ENCODE results near the gene PLB1. TPM values are rescaled to one million over a fixed set of nuclear protein-coding genes. Genes with fewer than 3 reads are reported as not detected.

PLB1 gene
- total and polyA plus RNA-seq, 9 of the 15 experiments (the other 6 are each of a cell fraction or from before 2014, with no cell fraction given) = 0.01 to 0.09 (median 0.07) TPM; not detected in 2

DNA sequence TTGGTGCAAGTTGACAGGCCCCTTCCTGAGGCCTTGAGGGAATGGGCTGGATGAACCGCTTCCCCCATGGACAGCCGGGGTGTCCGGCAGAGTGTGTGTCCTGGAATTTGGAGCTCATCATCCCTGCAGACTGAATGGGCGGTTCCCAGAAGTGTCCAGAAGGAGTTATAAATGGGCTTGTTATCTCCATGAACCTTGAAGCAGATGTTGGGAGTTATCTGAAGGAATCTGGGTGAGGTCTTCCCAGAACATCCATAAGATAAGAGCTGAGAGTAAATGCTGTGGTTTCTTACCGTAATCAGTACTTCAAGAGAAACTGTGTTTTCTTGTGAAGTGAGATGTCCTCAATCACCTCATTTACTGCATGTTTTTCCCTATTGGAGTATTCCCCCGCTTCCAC is 21.1 kb downstream of the PLB1 start (continued):
- TF ChIP-seq, protein P1, sequence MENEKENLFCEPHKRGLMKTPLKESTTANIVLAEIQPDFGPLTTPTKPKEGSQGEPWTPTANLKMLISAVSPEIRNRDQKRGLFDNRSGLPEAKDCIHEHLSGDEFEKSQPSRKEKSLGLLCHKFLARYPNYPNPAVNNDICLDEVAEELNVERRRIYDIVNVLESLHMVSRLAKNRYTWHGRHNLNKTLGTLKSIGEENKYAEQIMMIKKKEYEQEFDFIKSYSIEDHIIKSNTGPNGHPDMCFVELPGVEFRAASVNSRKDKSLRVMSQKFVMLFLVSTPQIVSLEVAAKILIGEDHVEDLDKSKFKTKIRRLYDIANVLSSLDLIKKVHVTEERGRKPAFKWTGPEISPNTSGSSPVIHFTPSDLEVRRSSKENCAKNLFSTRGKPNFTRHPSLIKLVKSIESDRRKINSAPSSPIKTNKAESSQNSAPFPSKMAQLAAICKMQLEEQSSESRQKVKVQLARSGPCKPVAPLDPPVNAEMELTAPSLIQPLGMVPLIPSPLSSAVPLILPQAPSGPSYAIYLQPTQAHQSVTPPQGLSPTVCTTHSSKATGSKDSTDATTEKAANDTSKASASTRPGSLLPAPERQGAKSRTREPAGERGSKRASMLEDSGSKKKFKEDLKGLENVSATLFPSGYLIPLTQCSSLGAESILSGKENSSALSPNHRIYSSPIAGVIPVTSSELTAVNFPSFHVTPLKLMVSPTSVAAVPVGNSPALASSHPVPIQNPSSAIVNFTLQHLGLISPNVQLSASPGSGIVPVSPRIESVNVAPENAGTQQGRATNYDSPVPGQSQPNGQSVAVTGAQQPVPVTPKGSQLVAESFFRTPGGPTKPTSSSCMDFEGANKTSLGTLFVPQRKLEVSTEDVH (IDR thresholded peaks at IDR 0.05; ENCODE audit: low read depth, partially characterized antibody) = no peak
- TF ChIP-seq NR2C1 (IDR thresholded peaks at IDR 0.05) (no peak), NR2C1 (tag; IDR thresholded peaks at IDR 0.05) (peak; percentile 70), ARNT (IDR thresholded peaks at IDR 0.05) (no peak), MEF2A (IDR thresholded peaks at IDR 0.05; ENCODE audit: control insufficient read depth, low read depth, low read length) (no peak), RAD51 (IDR thresholded peaks at IDR 0.05; ENCODE audit: borderline replicate concordance, low read depth) (no peak), ELF4 (CRISPR knock-in tag; IDR thresholded peaks at IDR 0.05) (peak; percentile 91), PHF21A (IDR thresholded peaks at IDR 0.05; ENCODE audit: borderline replicate concordance, low read depth) (no peak)
- TF ChIP-seq, protein P2, sequence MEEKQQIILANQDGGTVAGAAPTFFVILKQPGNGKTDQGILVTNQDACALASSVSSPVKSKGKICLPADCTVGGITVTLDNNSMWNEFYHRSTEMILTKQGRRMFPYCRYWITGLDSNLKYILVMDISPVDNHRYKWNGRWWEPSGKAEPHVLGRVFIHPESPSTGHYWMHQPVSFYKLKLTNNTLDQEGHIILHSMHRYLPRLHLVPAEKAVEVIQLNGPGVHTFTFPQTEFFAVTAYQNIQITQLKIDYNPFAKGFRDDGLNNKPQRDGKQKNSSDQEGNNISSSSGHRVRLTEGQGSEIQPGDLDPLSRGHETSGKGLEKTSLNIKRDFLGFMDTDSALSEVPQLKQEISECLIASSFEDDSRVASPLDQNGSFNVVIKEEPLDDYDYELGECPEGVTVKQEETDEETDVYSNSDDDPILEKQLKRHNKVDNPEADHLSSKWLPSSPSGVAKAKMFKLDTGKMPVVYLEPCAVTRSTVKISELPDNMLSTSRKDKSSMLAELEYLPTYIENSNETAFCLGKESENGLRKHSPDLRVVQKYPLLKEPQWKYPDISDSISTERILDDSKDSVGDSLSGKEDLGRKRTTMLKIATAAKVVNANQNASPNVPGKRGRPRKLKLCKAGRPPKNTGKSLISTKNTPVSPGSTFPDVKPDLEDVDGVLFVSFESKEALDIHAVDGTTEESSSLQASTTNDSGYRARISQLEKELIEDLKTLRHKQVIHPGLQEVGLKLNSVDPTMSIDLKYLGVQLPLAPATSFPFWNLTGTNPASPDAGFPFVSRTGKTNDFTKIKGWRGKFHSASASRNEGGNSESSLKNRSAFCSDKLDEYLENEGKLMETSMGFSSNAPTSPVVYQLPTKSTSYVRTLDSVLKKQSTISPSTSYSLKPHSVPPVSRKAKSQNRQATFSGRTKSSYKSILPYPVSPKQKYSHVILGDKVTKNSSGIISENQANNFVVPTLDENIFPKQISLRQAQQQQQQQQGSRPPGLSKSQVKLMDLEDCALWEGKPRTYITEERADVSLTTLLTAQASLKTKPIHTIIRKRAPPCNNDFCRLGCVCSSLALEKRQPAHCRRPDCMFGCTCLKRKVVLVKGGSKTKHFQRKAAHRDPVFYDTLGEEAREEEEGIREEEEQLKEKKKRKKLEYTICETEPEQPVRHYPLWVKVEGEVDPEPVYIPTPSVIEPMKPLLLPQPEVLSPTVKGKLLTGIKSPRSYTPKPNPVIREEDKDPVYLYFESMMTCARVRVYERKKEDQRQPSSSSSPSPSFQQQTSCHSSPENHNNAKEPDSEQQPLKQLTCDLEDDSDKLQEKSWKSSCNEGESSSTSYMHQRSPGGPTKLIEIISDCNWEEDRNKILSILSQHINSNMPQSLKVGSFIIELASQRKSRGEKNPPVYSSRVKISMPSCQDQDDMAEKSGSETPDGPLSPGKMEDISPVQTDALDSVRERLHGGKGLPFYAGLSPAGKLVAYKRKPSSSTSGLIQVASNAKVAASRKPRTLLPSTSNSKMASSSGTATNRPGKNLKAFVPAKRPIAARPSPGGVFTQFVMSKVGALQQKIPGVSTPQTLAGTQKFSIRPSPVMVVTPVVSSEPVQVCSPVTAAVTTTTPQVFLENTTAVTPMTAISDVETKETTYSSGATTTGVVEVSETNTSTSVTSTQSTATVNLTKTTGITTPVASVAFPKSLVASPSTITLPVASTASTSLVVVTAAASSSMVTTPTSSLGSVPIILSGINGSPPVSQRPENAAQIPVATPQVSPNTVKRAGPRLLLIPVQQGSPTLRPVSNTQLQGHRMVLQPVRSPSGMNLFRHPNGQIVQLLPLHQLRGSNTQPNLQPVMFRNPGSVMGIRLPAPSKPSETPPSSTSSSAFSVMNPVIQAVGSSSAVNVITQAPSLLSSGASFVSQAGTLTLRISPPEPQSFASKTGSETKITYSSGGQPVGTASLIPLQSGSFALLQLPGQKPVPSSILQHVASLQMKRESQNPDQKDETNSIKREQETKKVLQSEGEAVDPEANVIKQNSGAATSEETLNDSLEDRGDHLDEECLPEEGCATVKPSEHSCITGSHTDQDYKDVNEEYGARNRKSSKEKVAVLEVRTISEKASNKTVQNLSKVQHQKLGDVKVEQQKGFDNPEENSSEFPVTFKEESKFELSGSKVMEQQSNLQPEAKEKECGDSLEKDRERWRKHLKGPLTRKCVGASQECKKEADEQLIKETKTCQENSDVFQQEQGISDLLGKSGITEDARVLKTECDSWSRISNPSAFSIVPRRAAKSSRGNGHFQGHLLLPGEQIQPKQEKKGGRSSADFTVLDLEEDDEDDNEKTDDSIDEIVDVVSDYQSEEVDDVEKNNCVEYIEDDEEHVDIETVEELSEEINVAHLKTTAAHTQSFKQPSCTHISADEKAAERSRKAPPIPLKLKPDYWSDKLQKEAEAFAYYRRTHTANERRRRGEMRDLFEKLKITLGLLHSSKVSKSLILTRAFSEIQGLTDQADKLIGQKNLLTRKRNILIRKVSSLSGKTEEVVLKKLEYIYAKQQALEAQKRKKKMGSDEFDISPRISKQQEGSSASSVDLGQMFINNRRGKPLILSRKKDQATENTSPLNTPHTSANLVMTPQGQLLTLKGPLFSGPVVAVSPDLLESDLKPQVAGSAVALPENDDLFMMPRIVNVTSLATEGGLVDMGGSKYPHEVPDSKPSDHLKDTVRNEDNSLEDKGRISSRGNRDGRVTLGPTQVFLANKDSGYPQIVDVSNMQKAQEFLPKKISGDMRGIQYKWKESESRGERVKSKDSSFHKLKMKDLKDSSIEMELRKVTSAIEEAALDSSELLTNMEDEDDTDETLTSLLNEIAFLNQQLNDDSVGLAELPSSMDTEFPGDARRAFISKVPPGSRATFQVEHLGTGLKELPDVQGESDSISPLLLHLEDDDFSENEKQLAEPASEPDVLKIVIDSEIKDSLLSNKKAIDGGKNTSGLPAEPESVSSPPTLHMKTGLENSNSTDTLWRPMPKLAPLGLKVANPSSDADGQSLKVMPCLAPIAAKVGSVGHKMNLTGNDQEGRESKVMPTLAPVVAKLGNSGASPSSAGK (IDR thresholded peaks at IDR 0.05) = no peak
- TF ChIP-seq, protein P3, sequence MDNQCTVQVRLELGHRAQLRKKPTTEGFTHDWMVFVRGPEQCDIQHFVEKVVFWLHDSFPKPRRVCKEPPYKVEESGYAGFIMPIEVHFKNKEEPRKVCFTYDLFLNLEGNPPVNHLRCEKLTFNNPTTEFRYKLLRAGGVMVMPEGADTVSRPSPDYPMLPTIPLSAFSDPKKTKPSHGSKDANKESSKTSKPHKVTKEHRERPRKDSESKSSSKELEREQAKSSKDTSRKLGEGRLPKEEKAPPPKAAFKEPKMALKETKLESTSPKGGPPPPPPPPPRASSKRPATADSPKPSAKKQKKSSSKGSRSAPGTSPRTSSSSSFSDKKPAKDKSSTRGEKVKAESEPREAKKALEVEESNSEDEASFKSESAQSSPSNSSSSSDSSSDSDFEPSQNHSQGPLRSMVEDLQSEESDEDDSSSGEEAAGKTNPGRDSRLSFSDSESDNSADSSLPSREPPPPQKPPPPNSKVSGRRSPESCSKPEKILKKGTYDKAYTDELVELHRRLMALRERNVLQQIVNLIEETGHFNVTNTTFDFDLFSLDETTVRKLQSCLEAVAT (IDR thresholded peaks at IDR 0.05) = peak in 1 of 2 experiments; percentile 76; a peak in 1 of 4 replicates
- TF ChIP-seq, protein P4, sequence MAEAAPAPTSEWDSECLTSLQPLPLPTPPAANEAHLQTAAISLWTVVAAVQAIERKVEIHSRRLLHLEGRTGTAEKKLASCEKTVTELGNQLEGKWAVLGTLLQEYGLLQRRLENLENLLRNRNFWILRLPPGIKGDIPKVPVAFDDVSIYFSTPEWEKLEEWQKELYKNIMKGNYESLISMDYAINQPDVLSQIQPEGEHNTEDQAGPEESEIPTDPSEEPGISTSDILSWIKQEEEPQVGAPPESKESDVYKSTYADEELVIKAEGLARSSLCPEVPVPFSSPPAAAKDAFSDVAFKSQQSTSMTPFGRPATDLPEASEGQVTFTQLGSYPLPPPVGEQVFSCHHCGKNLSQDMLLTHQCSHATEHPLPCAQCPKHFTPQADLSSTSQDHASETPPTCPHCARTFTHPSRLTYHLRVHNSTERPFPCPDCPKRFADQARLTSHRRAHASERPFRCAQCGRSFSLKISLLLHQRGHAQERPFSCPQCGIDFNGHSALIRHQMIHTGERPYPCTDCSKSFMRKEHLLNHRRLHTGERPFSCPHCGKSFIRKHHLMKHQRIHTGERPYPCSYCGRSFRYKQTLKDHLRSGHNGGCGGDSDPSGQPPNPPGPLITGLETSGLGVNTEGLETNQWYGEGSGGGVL (CRISPR knock-in tag; IDR thresholded peaks at IDR 0.05) = no peak

Data from K562 (cell line).